Neuronal stem cell (in vitro differentiated cells): ENCODE results near the gene GPC1.
A peak's percentile ranks its signal among the peaks of the same experiment; 100 is the strongest.

Source experiments
- DNase-seq: peaks from one replicate; pipeline ENCODE4 v3.0.0-alpha.2; 2013; ENCODE audit warnings: low spot score
- H2AFZ ChIP-seq: one replicate; pipeline ENCODE4 v1.6.1; 2013; ENCODE audit warnings: mild to moderate bottlenecking, low read length, inconsistent platforms
- H2AK5ac ChIP-seq: 2 replicates; pipeline ENCODE4 v1.6.1; 2013; ENCODE audit warnings: low read depth, mild to moderate bottlenecking, inconsistent platforms, low read length, moderate library complexity, mixed read lengths
- H2BK120ac ChIP-seq: 2 replicates; pipeline ENCODE4 v1.6.1; 2013; ENCODE audit warnings: low read depth, mild to moderate bottlenecking, inconsistent platforms, low read length, moderate library complexity, mixed read lengths
- H2BK12ac ChIP-seq: one replicate; pipeline ENCODE4 v1.6.1; 2013; ENCODE audit warnings: low read length, inconsistent platforms
- H2BK15ac ChIP-seq: 2 replicates; pipeline ENCODE4 v1.6.1; 2013; ENCODE audit warnings: mild to moderate bottlenecking, low read length, inconsistent platforms, mixed read lengths
- H2BK5ac ChIP-seq: one replicate; pipeline ENCODE4 v1.6.1; 2013; ENCODE audit warnings: inconsistent platforms, mild to moderate bottlenecking, low read length, moderate library complexity
- H3K14ac ChIP-seq: one replicate; pipeline ENCODE4 v1.6.1; 2013; ENCODE audit warnings: low read length, inconsistent platforms
- H3K18ac ChIP-seq: 2 replicates; pipeline ENCODE4 v1.6.1; 2013; ENCODE audit warnings: low read length, inconsistent platforms
- H3K23ac ChIP-seq: 2 replicates; pipeline ENCODE4 v1.6.1; 2013; ENCODE audit warnings: low read depth, mild to moderate bottlenecking, mixed read lengths, low read length, inconsistent platforms; ENCODE audit not compliant: poor library complexity
- H3K27ac ChIP-seq: replicated peaks from 3 replicates; pipeline ENCODE4 v1.5.1; 2013; ENCODE audit warnings: low read length, inconsistent platforms
- H3K27me3 ChIP-seq, 3 experiments: 2 replicates each; pipeline ENCODE4 v1.6.1; 2013; ENCODE audit warnings: low read length in 3 of 3, mild to moderate bottlenecking in 2 of 3, inconsistent platforms in 1 of 3, low read depth in 1 of 3, mixed read lengths in 1 of 3, moderate library complexity in 1 of 3; ENCODE audit not compliant: control insufficient read depth in 3 of 3, insufficient read depth in 3 of 3
- H3K36me3 ChIP-seq, 2 donors: replicated peaks in 1 of 2; 2 replicates each; pipeline ENCODE4 v1.6.1; 2013; ENCODE audit warnings: low read length in 2 of 2; ENCODE audit not compliant: control insufficient read depth in 2 of 2, insufficient read depth in 2 of 2
- H3K4ac ChIP-seq: 2 replicates; pipeline ENCODE4 v1.6.1; 2013; ENCODE audit warnings: inconsistent platforms, mild to moderate bottlenecking, low read length, moderate library complexity
- H3K4me1 ChIP-seq, 2 donors: 1 replicate in 1 of 2; 2 replicates in 1 of 2; pipeline ENCODE4 v1.6.1; 2013; ENCODE audit warnings: low read length in 2 of 2, low read depth in 1 of 2; ENCODE audit not compliant: control insufficient read depth in 2 of 2, insufficient read depth in 1 of 2
- H3K4me2 ChIP-seq: one replicate; pipeline ENCODE4 v1.6.1; 2013; ENCODE audit warnings: mild to moderate bottlenecking, low read length, inconsistent platforms; ENCODE audit not compliant: insufficient read depth, poor library complexity, severe bottlenecking
- H3K4me3 ChIP-seq, 2 donors: 2 replicates each; pipeline ENCODE4 v1.5.1; 2013; ENCODE audit warnings: low read length in 2 of 2, mild to moderate bottlenecking in 2 of 2, inconsistent platforms in 1 of 2, moderate library complexity in 1 of 2
- H3K79me1 ChIP-seq: one replicate; pipeline ENCODE4 v1.6.1; 2013; ENCODE audit warnings: low read depth, mild to moderate bottlenecking, inconsistent platforms, low read length, moderate library complexity
- H3K9ac ChIP-seq: one replicate; pipeline ENCODE4 v1.6.1; 2013; ENCODE audit warnings: mild to moderate bottlenecking, low read depth, low read length, inconsistent platforms; ENCODE audit not compliant: poor library complexity
- H3K9me3 ChIP-seq, 2 donors: replicated peaks in 1 of 2; 2 replicates each; pipeline versions ENCODE3 to v1.6.1; 2013; ENCODE audit warnings: low read length in 2 of 2, mild to moderate bottlenecking in 2 of 2, inconsistent platforms in 1 of 2, low read depth in 1 of 2, mixed read lengths in 1 of 2, moderate library complexity in 1 of 2; ENCODE audit not compliant: control insufficient read depth in 2 of 2, insufficient read depth in 1 of 2
- H4K8ac ChIP-seq: one replicate; pipeline ENCODE4 v1.6.1; 2013; ENCODE audit warnings: low read depth, mild to moderate bottlenecking, inconsistent platforms, low read length, moderate library complexity
- H4K91ac ChIP-seq: one replicate; pipeline ENCODE4 v1.6.1; 2013; ENCODE audit warnings: low read length, low read depth, mild to moderate bottlenecking, inconsistent platforms; ENCODE audit not compliant: poor library complexity
- WGBS, 2 donors: extraction: QIAGEN DNeasy Blood & Tissue Kit; methylation state at CpG; one replicate each; pipeline ENCODE4 v1.1.7; 2013; ENCODE audit warnings: missing lambda C conversion rate in 2 of 2, mixed read lengths in 1 of 2; ENCODE audit not compliant: insufficient read length in 2 of 2, insufficient replicate concordance in 1 of 2; ENCODE audit errors: extremely low coverage in 2 of 2; 5-methylcytosine and 5-hydroxymethylcytosine counted together

The GPC1 gene

DNA sequence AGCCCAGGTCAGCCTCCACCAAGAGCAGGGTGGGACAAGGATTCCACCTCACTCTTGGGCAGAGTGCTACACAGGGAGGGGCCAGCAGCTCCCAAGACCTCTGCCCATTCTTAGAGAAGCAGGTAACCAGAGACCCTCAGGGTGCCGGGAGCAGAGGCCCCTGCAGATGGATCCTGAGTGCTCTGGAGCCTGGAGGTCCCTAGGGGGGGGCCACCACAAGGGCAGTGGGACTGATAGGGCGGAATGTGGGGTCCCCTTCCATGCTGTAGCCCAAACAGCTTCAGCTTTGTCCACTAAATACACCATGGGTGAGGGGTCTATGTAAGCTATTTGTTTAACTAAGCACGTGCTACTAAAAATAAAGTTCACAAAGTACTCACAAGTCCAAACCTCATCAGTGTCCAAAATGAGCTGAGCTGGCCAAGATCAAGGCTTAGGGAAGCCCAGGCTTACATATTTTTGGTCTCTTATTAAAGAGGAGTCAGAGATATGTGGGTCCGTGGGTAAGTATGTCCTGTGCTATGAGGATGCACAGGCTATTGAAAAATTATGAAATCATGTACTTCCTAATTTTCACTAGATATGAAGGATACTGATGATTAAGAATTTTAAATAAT is 21.5 kb upstream of the GPC1 start:
- Histone ChIP-seq H2BK120ac (no peak overlapping the region), H3K18ac (peak overlapping the region; percentile 44), H3K4me3 (no peak overlapping the region), H3K36me3 (no peaks in the 10 kb centered on the region), H2AK5ac (peak overlapping the region; percentile 15), H3K4ac (peak overlapping the region; percentile 53), H3K27me3 (no peaks in the 10 kb centered on the region), H3K14ac (peak overlapping the region; percentile 97), H2BK5ac (peak overlapping the region; percentile 66), H3K4me2 (no peak overlapping the region), H3K27ac (no peak overlapping the region), H2BK15ac (peak overlapping the region; percentile 97), H3K79me1 (no peaks in the 10 kb centered on the region), H2AFZ (no peak overlapping the region), H3K4me1 (no peaks in the 10 kb centered on the region), H2BK12ac (no peak overlapping the region), H3K9ac (no peak overlapping the region), H4K91ac (no peak overlapping the region), H3K9me3 (peaks cover 6 to 9% of the 10 kb centered on the region in 2 donors), H4K8ac (no peak overlapping the region), H3K23ac (peak overlapping the region; percentile 55)
- no peak for DNase-seq
- no CpG with 5 or more reads among the region's 4 CpGs for WGBS, 2 donors

DNA sequence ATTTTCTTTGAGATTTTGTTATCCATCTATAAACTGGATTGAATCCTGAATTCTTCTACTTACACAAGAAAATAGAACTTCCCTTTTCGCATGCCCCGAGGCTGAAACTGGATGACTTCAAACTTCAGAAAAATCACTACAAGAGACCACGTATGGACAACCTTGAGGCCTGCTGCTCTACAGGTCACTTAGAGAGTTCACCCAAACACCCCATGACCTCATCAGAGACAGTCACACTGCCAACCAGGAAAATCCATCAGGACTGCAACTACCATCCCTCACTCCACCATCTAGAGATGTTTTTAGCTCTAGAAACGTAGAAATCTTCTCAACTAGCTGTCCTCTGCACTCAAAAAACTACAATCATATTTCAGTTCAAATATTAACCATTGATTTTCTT is 18.6 kb upstream of the GPC1 start:
- Histone ChIP-seq H3K27me3 (no peaks in the 10 kb centered on the region), H2AK5ac (no peak overlapping the region), H3K9me3 (peaks cover 23 to 33% of the 10 kb centered on the region in 2 donors), H3K14ac (no peak overlapping the region), H3K4ac (no peak overlapping the region), H3K18ac (no peak overlapping the region), H3K27ac (no peak overlapping the region), H2BK5ac (no peak overlapping the region), H3K9ac (no peak overlapping the region), H3K4me1 (no peaks in the 10 kb centered on the region), H2BK12ac (no peak overlapping the region), H2BK15ac (no peak overlapping the region), H3K4me3 (no peak overlapping the region), H2BK120ac (no peak overlapping the region), H2AFZ (no peak overlapping the region), H3K36me3 (no peaks in the 10 kb centered on the region), H4K8ac (no peak overlapping the region), H4K91ac (no peak overlapping the region), H3K23ac (no peak overlapping the region), H3K4me2 (no peak overlapping the region), H3K79me1 (no peaks in the 10 kb centered on the region)
- no CpG with 5 or more reads among the region's 4 CpGs for WGBS, 2 donors
- DNase-seq = no peak

DNA sequence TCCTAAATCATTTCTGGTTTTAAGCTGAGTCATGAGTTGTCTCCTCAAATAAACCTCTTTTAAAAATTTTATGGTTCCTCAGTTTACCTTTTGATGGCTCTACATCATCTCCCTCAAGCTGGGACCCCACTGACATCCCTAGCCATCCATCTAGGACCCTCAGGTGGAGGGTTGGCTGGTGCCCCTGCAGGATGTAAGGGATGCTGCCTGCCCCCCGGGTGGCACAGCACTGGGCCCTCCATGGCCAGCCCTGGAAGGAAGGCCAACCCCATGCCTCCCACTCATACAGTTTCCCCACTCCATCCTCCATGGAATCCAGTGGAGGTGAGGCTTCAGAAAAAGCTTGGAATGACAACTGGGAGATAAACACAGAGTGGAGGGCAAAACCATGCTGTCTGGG is 17.2 kb upstream of the GPC1 start:
- H3K14ac ChIP-seq = no peak overlapping the region
- no CpG with 5 or more reads among the region's 1 CpG for WGBS, 2 donors
- no peak overlapping the region for H3K18ac ChIP-seq

DNA sequence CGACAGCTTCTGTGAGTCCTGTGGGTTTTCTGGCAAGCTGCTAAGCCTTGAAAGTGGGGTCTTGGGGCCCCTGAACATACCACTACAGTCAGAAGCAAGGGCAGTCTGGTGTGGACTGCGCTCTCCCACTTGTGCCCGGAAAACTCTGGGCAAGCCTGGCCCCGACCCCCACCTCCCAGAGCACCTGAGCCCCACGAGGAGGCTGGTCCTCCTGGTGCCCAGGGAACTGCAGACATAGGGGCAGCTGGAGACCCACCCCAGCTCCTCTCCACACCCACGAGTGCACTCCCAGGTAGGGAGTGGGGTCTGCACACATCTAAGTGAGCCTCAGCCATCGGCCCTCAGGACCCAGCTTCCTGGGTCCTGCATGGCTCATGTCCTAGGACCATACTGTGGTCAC is 16.2 kb upstream of the GPC1 start:
- no peak overlapping the region for H3K14ac ChIP-seq
- no peak overlapping the region for H2BK5ac ChIP-seq
- no peak for DNase-seq
- H4K8ac ChIP-seq = no peak overlapping the region
- no peak overlapping the region for H3K18ac ChIP-seq
- H2BK15ac ChIP-seq = no peak overlapping the region
- no peak overlapping the region for H2BK12ac ChIP-seq
- no peak overlapping the region for H3K4ac ChIP-seq
- H3K79me1 ChIP-seq = no peaks in the 10 kb centered on the region
- H3K4me3 ChIP-seq = no peak overlapping the region
- no peak overlapping the region for H2AK5ac ChIP-seq
- no peak overlapping the region for H3K4me2 ChIP-seq
- H3K4me1 ChIP-seq = peaks cover 0 to 10% of the 10 kb centered on the region in 2 donors
- H3K9me3 ChIP-seq = peaks cover 26 to 39% of the 10 kb centered on the region in 2 donors
- no peaks in the 10 kb centered on the region for H3K27me3 ChIP-seq
- no peak overlapping the region for H3K27ac ChIP-seq
- no peak overlapping the region for H2BK120ac ChIP-seq
- H3K9ac ChIP-seq = no peak overlapping the region
- no peak overlapping the region for H2AFZ ChIP-seq
- H3K36me3 ChIP-seq = no peaks in the 10 kb centered on the region
- H4K91ac ChIP-seq = no peak overlapping the region
- H3K23ac ChIP-seq = no peak overlapping the region
- no CpG with 5 or more reads among the region's 7 CpGs for WGBS, 2 donors

More for the DNA sequence above, 17.2 kb upstream of the GPC1 start:
- Histone ChIP-seq H3K4me2 (no peak overlapping the region), H3K9me3 (peaks cover 23 to 39% of the 10 kb centered on the region in 2 donors), H3K36me3 (no peaks in the 10 kb centered on the region), H3K4me1 (peaks cover 0 to 3% of the 10 kb centered on the region in 2 donors), H2AK5ac (no peak overlapping the region), H3K23ac (no peak overlapping the region), H2BK12ac (no peak overlapping the region), H2BK5ac (no peak overlapping the region), H3K4me3 (no peak overlapping the region), H4K8ac (no peak overlapping the region), H4K91ac (no peak overlapping the region), H3K27me3 (no peaks in the 10 kb centered on the region), H3K79me1 (no peaks in the 10 kb centered on the region), H3K27ac (no peak overlapping the region), H2BK15ac (no peak overlapping the region), H2BK120ac (no peak overlapping the region), H2AFZ (no peak overlapping the region), H3K9ac (no peak overlapping the region), H3K4ac (no peak overlapping the region)
- no peak for DNase-seq
